Motor neuron (in vitro differentiated cells): Measurements from ENCODE around the gene WASHC1. TPM values are rescaled to one million over a fixed set of nuclear protein-coding genes. Genes with fewer than 3 reads are reported as not detected.
"Not testable (repeated sequence)": the region's sequence is repeated elsewhere in the genome, so short reads cannot be mapped to it uniquely, and the experiment has no call there.

Experiments
- ATAC-seq, 8 experiments: fragments of 200-7000 bp; cut with Tn5 transposase; replicated peaks in 6 of 8; 2 replicates each; pipeline ENCODE4 v1.8.0; 2021; ENCODE audit warnings: mild to moderate bottlenecking in 8 of 8, moderate library complexity in 8 of 8
- H3K27ac ChIP-seq, 2 donors: fragments of 250-450 bp; sonication (Bioruptor Pico); 2 replicates each; pipeline ENCODE4 v1.9.0; 2021; ENCODE audit warnings: antibody characterized with exemption in 2 of 2, mild to moderate bottlenecking in 2 of 2, moderate library complexity in 1 of 2
- H3K4me1 ChIP-seq, 2 donors: fragments of 250-450 bp; sonication (Bioruptor Pico); replicated peaks in 1 of 2; 2 replicates each; pipeline ENCODE4 v1.6.1; 2021; ENCODE audit warnings: antibody characterized with exemption in 2 of 2, mild to moderate bottlenecking in 2 of 2, moderate library complexity in 1 of 2
- H3K4me3 ChIP-seq, 5 donors: fragments of 250-450 bp; sonication (Bioruptor Pico); 2 replicates each; pipeline ENCODE4 v1.9.0; 2021; ENCODE audit warnings: antibody characterized with exemption in 5 of 5, mild to moderate bottlenecking in 5 of 5, moderate library complexity in 4 of 5
- WGBS, 10 experiments: fragments of 450-650 bp; shearing (Covaris generic); methylation state at CpG; one replicate each; pipeline ENCODE4 v1.0.0; 2022; 5-methylcytosine and 5-hydroxymethylcytosine counted together
- in situ Hi-C, 9 experiments: fragments of 400-800 bp; cut with MboI; loops; one replicate each; pipeline ENCODE4 v1.15.0; 2021; ENCODE audit warnings: low sequenced_read_pairs in 9 of 9, low pct_unique_long_range_greater_than_20kb in 2 of 9; ENCODE audit not compliant: unreplicated experiment in 9 of 9
- total RNA-seq, 8 experiments: library from RNA; unstranded; fragments of 300-600 nt; gene quantifications; 2 replicates each; pipeline versions ENCODE4 v1.2.3 to v1.2.4, GENCODE V29; 2022

WASHC1 gene
- 10 to 100 TPM in 4 of 8 experiments, 1 to 10 TPM in 4; 7.4 to 19.5 (median 10.2) TPM for total RNA-seq

- no CpG with 5 or more reads among the region's 20 CpGs for WGBS, 10 experiments
These were observed at the start of gene WASHC1 for GRCh38 chr9:29356-29755. Gene WASHC1, minus strand, starts transcription at chr9:29456. Its CDS starts 4,457 bp downstream, at chr9:24999.

GRCh38 chr9:78333-78732 lies 49.1 kb upstream of the WASHC1 start:
- ATAC-seq, H3K4me1 ChIP-seq, in situ Hi-C loops, H3K27ac ChIP-seq, H3K4me3 ChIP-seq: not testable (repeated sequence)
- no CpG with 5 or more reads among the region's 3 CpGs for WGBS, 10 experiments

More at GRCh38 chr9:29356-29755, at the start of gene WASHC1:
- Histone ChIP-seq H3K27ac (peak within 1 kb of the TSS; percentile 71 to 77), H3K4me3 (peak within 1 kb of the TSS; percentile 55 to 85 (median 66))
- ATAC-seq, H3K4me1 ChIP-seq, in situ Hi-C loops: not testable (repeated sequence)

- H3K4me1 ChIP-seq, H3K4me3 ChIP-seq, ATAC-seq, H3K27ac ChIP-seq, in situ Hi-C loops: not testable (repeated sequence)
- WGBS, 10 experiments = no CpG with 5 or more reads among the region's 3 CpGs
These were observed 47.1 kb upstream of the WASHC1 start for GRCh38 chr9:76389-76788.

- H3K4me1 ChIP-seq, in situ Hi-C loops, H3K27ac ChIP-seq: not testable (repeated sequence)
- peak overlapping the region in 1 of 5 donors; percentile 37 for H3K4me3 ChIP-seq
- WGBS, 10 experiments = 20% methylated on average over 1 of the region's 18 CpGs; no CpG with 5 or more reads in 9 of the 10 experiments
- peak in 7 of 8 experiments; percentile 16 to 40 (median 29) for ATAC-seq
These were observed 44.8 kb upstream of the WASHC1 start for GRCh38 chr9:73900-74525.

GRCh38 chr9:73076-73899 lies 44.0 kb upstream of the WASHC1 start:
- in situ Hi-C loops, H3K4me1 ChIP-seq, H3K27ac ChIP-seq: not testable (repeated sequence)
- H3K4me3 ChIP-seq = peak overlapping the region in 4 of 5 donors; percentile 18 to 37 (median 22)
- peak; percentile 40 to 90 (median 76) for ATAC-seq
- WGBS, 10 experiments = 0% methylated on average over 11 of the region's 109 CpGs; no CpG with 5 or more reads in 9 of the 10 experiments

GRCh38 chr9:63031-63629 lies 33.9 kb upstream of the WASHC1 start:
- H3K27ac ChIP-seq, H3K4me1 ChIP-seq, H3K4me3 ChIP-seq, in situ Hi-C loops: not testable (repeated sequence)
- no CpG with 5 or more reads among the region's 10 CpGs for WGBS, 10 experiments
- peak in 7 of 8 experiments; percentile 18 to 82 (median 37) for ATAC-seq

- H3K4me3 ChIP-seq, in situ Hi-C loops, H3K27ac ChIP-seq, H3K4me1 ChIP-seq: not testable (repeated sequence)
- peak in 2 of 8 experiments; percentile 17 to 65 for ATAC-seq
- WGBS, 10 experiments = no CpG with 5 or more reads among the region's 2 CpGs
These were observed 23.4 kb upstream of the WASHC1 start for GRCh38 chr9:52678-53077.

- H3K27ac ChIP-seq, H3K4me1 ChIP-seq, in situ Hi-C loops, H3K4me3 ChIP-seq: not testable (repeated sequence)
- ATAC-seq = peak in 2 of 8 experiments; percentile 72 to 86
- 78 to 80% methylated on average over 1 to 2 of the region's 5 CpGs; no CpG with 5 or more reads in 8 of the 10 experiments for WGBS, 10 experiments
These were observed 19.1 kb upstream of the WASHC1 start for GRCh38 chr9:48190-48842.

- H3K4me1 ChIP-seq, H3K27ac ChIP-seq, H3K4me3 ChIP-seq, in situ Hi-C loops: not testable (repeated sequence)
- 91% methylated on average over 1 of the region's 12 CpGs; no CpG with 5 or more reads in 9 of the 10 experiments for WGBS, 10 experiments
- ATAC-seq = peak in 4 of 8 experiments; percentile 28 to 64 (median 54)
These were observed 17.5 kb upstream of the WASHC1 start for GRCh38 chr9:46639-47271.

- H3K4me3 ChIP-seq, in situ Hi-C loops, ATAC-seq, H3K4me1 ChIP-seq, H3K27ac ChIP-seq: not testable (repeated sequence)
- WGBS, 10 experiments = 63 to 100% (median 87%) methylated on average over 1 to 5 of the region's 6 CpGs; no CpG with 5 or more reads in 5 of the 10 experiments
These were observed 16.9 kb upstream of the WASHC1 start for GRCh38 chr9:46164-46563.

GRCh38 chr9:45180-45878 lies 16.1 kb upstream of the WASHC1 start:
- in situ Hi-C loops, H3K4me3 ChIP-seq, H3K4me1 ChIP-seq, H3K27ac ChIP-seq, ATAC-seq: not testable (repeated sequence)
- WGBS, 10 experiments = 90 to 93% methylated on average over 2 to 3 of the region's 16 CpGs; no CpG with 5 or more reads in 8 of the 10 experiments

- H3K27ac ChIP-seq = not testable (repeated sequence)
- peak in 1 of 8 experiments; percentile 95 for ATAC-seq
These were observed 15.2 kb upstream of the WASHC1 start for GRCh38 chr9:44416-44815.

More at GRCh38 chr9:44416-44815, 15.2 kb upstream of the WASHC1 start:
- H3K4me1 ChIP-seq, in situ Hi-C loops, H3K4me3 ChIP-seq: not testable (repeated sequence)
- 54 to 100% (median 73%) methylated on average over 1 to 3 of the region's 3 CpGs; no CpG with 5 or more reads in 5 of the 10 experiments for WGBS, 10 experiments
